VCaP (cell line): ENCODE results near the gene DPEP2.

Experiments
- H3K27ac ChIP-seq: fragments of 450-650 bp; 2 replicates; pipeline ENCODE4 v1.5.1; 2017
- CTCF ChIP-seq: fragments of 450-650 bp; conservative IDR thresholded peaks from 2 replicates; pipeline ENCODE4 v1.5.1; 2017; ENCODE audit warnings: mild to moderate bottlenecking, moderate library complexity

The DPEP2 gene

GRCh38 chr16:67989322-67990017 is 9.8 kb downstream of the DPEP2 start:
- H3K27ac ChIP-seq = no peak overlapping the region
- TF ChIP-seq CTCF = no peak

- TF ChIP-seq CTCF = no peak
- no peak overlapping the region for H3K27ac ChIP-seq
Measured at GRCh38 chr16:67988675-67989074, 10.6 kb downstream of the DPEP2 start.

GRCh38 chr16:67987460-67988160 is 11.7 kb downstream of the DPEP2 start:
- TF ChIP-seq CTCF = no peak
- H3K27ac ChIP-seq = no peak overlapping the region

DNA sequence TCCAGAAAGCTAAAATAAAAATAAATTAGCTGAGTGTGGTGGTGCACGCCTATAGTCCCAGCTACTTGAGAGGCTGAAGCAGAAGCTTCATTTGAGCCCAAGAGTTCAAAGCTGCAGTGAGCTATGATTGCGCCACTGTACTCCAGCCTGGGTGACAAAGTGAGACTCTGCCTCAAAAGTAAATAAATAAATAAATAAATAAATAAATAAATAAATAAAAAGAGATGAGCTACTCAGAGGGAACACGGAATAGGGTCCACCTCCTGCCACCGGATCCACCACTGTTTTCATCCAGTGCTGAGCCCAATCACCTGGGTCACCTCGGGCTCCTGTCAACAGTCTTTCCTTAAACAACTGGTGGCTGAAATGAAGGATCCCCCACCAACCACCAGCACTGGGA is 12.3 kb downstream of the DPEP2 start:
- TF ChIP-seq CTCF = no peak
- no peak overlapping the region for H3K27ac ChIP-seq

- H3K27ac ChIP-seq = no peak overlapping the region
- no peak for TF ChIP-seq CTCF
Measured at GRCh38 chr16:67982011-67982696, 17.1 kb downstream of the DPEP2 start.

- TF ChIP-seq CTCF = no peak
- no peak within 1 kb of the TSS for H3K27ac ChIP-seq
Measured at GRCh38 chr16:67979955-67980678, 19.2 kb downstream of the DPEP2 start, which contains the start of gene DPEP3. TSS of gene DPEP3 (minus strand) at chr16:67980499. CDS start at chr16:67980380, 119 bp downstream.
